Measurements from ENCODE around the gene DRG2.

The DRG2 gene

GRCh38 chr17:18144855-18145254, 57.1 kb downstream of the DRG2 start:
- DNase-seq = no peak

GRCh38 chr17:18145811-18146210, 58.1 kb downstream of the DRG2 start:
- DNase-seq = no peak

- no peak for DNase-seq
Observed at GRCh38 chr17:18146259-18146658, 58.5 kb downstream of the DRG2 start.

GRCh38 chr17:18146980-18147379, 59.2 kb downstream of the DRG2 start:
- DNase-seq = no peak

- DNase-seq = no peak
Observed at GRCh38 chr17:18148586-18148985, 60.8 kb downstream of the DRG2 start.

GRCh38 chr17:18151290-18151689, 63.5 kb downstream of the DRG2 start:
- no peak for DNase-seq

GRCh38 chr17:18155179-18155578, 67.4 kb downstream of the DRG2 start:
- DNase-seq = no peak

- DNase-seq = no peak
Observed at GRCh38 chr17:18156171-18156975, 68.6 kb downstream of the DRG2 start.

- DNase-seq = no peak
Observed at GRCh38 chr17:18156976-18157280, 69.2 kb downstream of the DRG2 start.

All from CD4-positive, alpha-beta T cell treated with Interleukin-17A for 1 hour (primary cell).